H9 (cell line): ENCODE data around the gene TADA3. TPM values are rescaled to one million over a fixed set of nuclear protein-coding genes. Genes with fewer than 3 reads are reported as not detected.

Experiments
- DNase-seq: peaks from one replicate; pipeline ENCODE4 v3.0.0-alpha.2; 2017
- H2AFZ ChIP-seq: one replicate; pipeline ENCODE4 v1.6.1; 2013; ENCODE audit warnings: mild to moderate bottlenecking, low read length, control low read depth, moderate library complexity
- H2AK5ac ChIP-seq: 2 replicates; pipeline ENCODE4 v1.6.1; 2013; ENCODE audit warnings: low read length, control low read depth, mixed read lengths; ENCODE audit not compliant: insufficient read length
- H2BK120ac ChIP-seq: one replicate; pipeline ENCODE4 v1.6.1; 2013; ENCODE audit warnings: low read depth, mild to moderate bottlenecking, low read length, control low read depth, inconsistent platforms; ENCODE audit not compliant: poor library complexity, severe bottlenecking
- H2BK12ac ChIP-seq: 2 replicates; pipeline ENCODE4 v1.6.1; 2013; ENCODE audit warnings: low read length, control low read depth, mixed read lengths, low read depth; ENCODE audit not compliant: insufficient read length
- H2BK15ac ChIP-seq: 2 replicates; pipeline ENCODE4 v1.6.1; 2013; ENCODE audit warnings: low read depth, low read length, control low read depth
- H2BK20ac ChIP-seq: one replicate; pipeline ENCODE4 v1.6.1; 2013; ENCODE audit warnings: low read depth, mild to moderate bottlenecking, low read length, control low read depth, inconsistent platforms; ENCODE audit not compliant: poor library complexity, severe bottlenecking
- H2BK5ac ChIP-seq: 2 replicates; pipeline ENCODE4 v1.6.1; 2013; ENCODE audit warnings: low read length, control low read depth, mixed read lengths; ENCODE audit not compliant: insufficient read length
- H3K14ac ChIP-seq: 2 replicates; pipeline ENCODE4 v1.6.1; 2013; ENCODE audit warnings: low read length, control low read depth; ENCODE audit not compliant: insufficient read depth
- H3K18ac ChIP-seq: 2 replicates; pipeline ENCODE4 v1.6.1; 2013; ENCODE audit warnings: low read depth, mild to moderate bottlenecking, mixed read lengths, low read length, control low read depth; ENCODE audit not compliant: insufficient read length
- H3K23ac ChIP-seq: 2 replicates; pipeline ENCODE4 v1.6.1; 2013; ENCODE audit warnings: low read length, control low read depth, mixed read lengths, low read depth; ENCODE audit not compliant: insufficient read length
- H3K23me2 ChIP-seq: 2 replicates; pipeline ENCODE4 v1.6.1; 2013; ENCODE audit warnings: low read depth, mild to moderate bottlenecking, mixed read lengths, low read length, control low read depth; ENCODE audit not compliant: insufficient read length, poor library complexity, severe bottlenecking
- H3K27ac ChIP-seq: 2 replicates; pipeline ENCODE4 v1.5.1; 2013; ENCODE audit warnings: low read length, control low read depth, mixed read lengths, low read depth; ENCODE audit not compliant: insufficient read length
- H3K27me3 ChIP-seq: 2 replicates; pipeline ENCODE4 v1.6.1; 2013; ENCODE audit warnings: low read length, control low read depth, inconsistent platforms; ENCODE audit not compliant: insufficient read depth
- H3K4ac ChIP-seq: 2 replicates; pipeline ENCODE4 v1.6.1; 2013; ENCODE audit warnings: low read depth, mild to moderate bottlenecking, control low read depth, inconsistent platforms, low read length, moderate library complexity
- H3K4me1 ChIP-seq: 2 replicates; pipeline ENCODE4 v1.6.1; 2013; ENCODE audit warnings: low read length, control low read depth, inconsistent platforms; ENCODE audit not compliant: insufficient read depth
- H3K4me2 ChIP-seq: 2 replicates; pipeline ENCODE4 v1.6.1; 2013; ENCODE audit warnings: low read length, control low read depth, mixed read lengths; ENCODE audit not compliant: insufficient read length, insufficient read depth
- H3K56ac ChIP-seq: 2 replicates; pipeline ENCODE4 v1.6.1; 2013; ENCODE audit warnings: low read depth, mild to moderate bottlenecking, mixed read lengths, low read length, control low read depth; ENCODE audit not compliant: insufficient read length
- H3K79me1 ChIP-seq: 2 replicates; pipeline ENCODE4 v1.6.1; 2013; ENCODE audit warnings: low read depth, mild to moderate bottlenecking, moderate library complexity, low read length, control low read depth, inconsistent platforms; ENCODE audit not compliant: insufficient read depth, poor library complexity, severe bottlenecking
- H3K79me2 ChIP-seq: 2 replicates; pipeline ENCODE4 v1.6.1; 2013; ENCODE audit warnings: low read length, control low read depth, inconsistent platforms; ENCODE audit not compliant: insufficient read depth
- H3K9ac ChIP-seq: 2 replicates; pipeline ENCODE4 v1.6.1; 2013; ENCODE audit warnings: low read length, control low read depth, mixed read lengths; ENCODE audit not compliant: insufficient read length; ENCODE audit errors: extremely low read depth
- H3K9me3 ChIP-seq: one replicate; pipeline ENCODE4 v1.6.1; 2013; ENCODE audit warnings: low read depth, low read length, inconsistent platforms; ENCODE audit not compliant: control insufficient read depth
- H3T11ph ChIP-seq: one replicate; pipeline ENCODE4 v1.6.1; 2013; ENCODE audit warnings: mild to moderate bottlenecking, low read length, control low read depth, inconsistent platforms
- H4K20me1 ChIP-seq: one replicate; pipeline ENCODE4 v1.6.1; 2013; ENCODE audit not compliant: control insufficient read depth, insufficient read length, insufficient read depth
- H4K5ac ChIP-seq: 2 replicates; pipeline ENCODE4 v1.6.1; 2013; ENCODE audit warnings: low read depth, mild to moderate bottlenecking, mixed read lengths, low read length, control low read depth; ENCODE audit not compliant: insufficient read length
- H4K8ac ChIP-seq: replicated peaks from 2 replicates; pipeline ENCODE4 v1.6.1; 2013; ENCODE audit warnings: low read length, control low read depth, mixed read lengths, low read depth; ENCODE audit not compliant: insufficient read length
- H4K91ac ChIP-seq: 2 replicates; pipeline ENCODE4 v1.6.1; 2013; ENCODE audit warnings: low read depth, mild to moderate bottlenecking, moderate library complexity, mixed read lengths, low read length, control low read depth; ENCODE audit not compliant: insufficient read length
- H3K27ac Mint-ChIP-seq, 3 experiments: 2 replicates in 2 of 3; 3 replicates in 1 of 3; pipeline ENCODE4 v1.8.0; 2020 to 2021; ENCODE audit warnings: mixed read lengths in 3 of 3, mild to moderate bottlenecking in 1 of 3, moderate library complexity in 1 of 3
- H3K27me3 Mint-ChIP-seq: 2 replicates; pipeline ENCODE4 v1.8.0; 2021; ENCODE audit warnings: low read depth, mild to moderate bottlenecking, moderate library complexity, mixed read lengths
- H3K36me3 Mint-ChIP-seq, 3 experiments: 2 replicates in 2 of 3; 3 replicates in 1 of 3; pipeline ENCODE4 v1.8.0; 2020 to 2021; ENCODE audit warnings: low read depth in 3 of 3, mixed read lengths in 3 of 3; ENCODE audit not compliant: insufficient read depth in 1 of 3
- H3K4me1 Mint-ChIP-seq, 2 experiments: 2 replicates each; pipeline ENCODE4 v1.8.0; 2020; ENCODE audit warnings: mixed read lengths in 2 of 2
- H3K4me3 Mint-ChIP-seq, 2 experiments: 2 replicates in 1 of 2; 3 replicates in 1 of 2; pipeline ENCODE4 v1.8.0; 2020 to 2021; ENCODE audit warnings: mild to moderate bottlenecking in 2 of 2, mixed read lengths in 2 of 2, moderate library complexity in 1 of 2
- H3K9me3 Mint-ChIP-seq, 2 experiments: 2 replicates in 1 of 2; 3 replicates in 1 of 2; pipeline ENCODE4 v1.8.0; 2020; ENCODE audit warnings: mild to moderate bottlenecking in 2 of 2, mixed read lengths in 2 of 2, moderate library complexity in 1 of 2
- CTCF ChIP-seq: fragments of 200-600 bp; sonication (generic); conservative IDR thresholded peaks from 3 replicates; pipeline ENCODE4 v1.8.0; 2021; ENCODE audit warnings: antibody characterized with exemption, mild to moderate bottlenecking
- WGBS: extraction: QIAGEN DNeasy Blood & Tissue Kit; methylation state at CpG from one replicate; pipeline ENCODE4 v1.1.7; 2013; ENCODE audit warnings: missing lambda C conversion rate, low lambda C conversion rate, mixed read lengths; ENCODE audit not compliant: insufficient read length; ENCODE audit errors: extremely low coverage; 5-methylcytosine and 5-hydroxymethylcytosine counted together
- total RNA-seq: library from RNA; stranded (reverse); gene quantifications from 2 replicates; pipeline ENCODE4 v1.2.1, GENCODE V29; 2021

TADA3 gene
- total RNA-seq, 1 experiment from 2014 or later, result 49.8 TPM

- Mint-ChIP-seq H3K9me3 (no peaks in the 10 kb centered on the region; a peak in 1 of 5 replicates), H3K4me3 (peak overlapping the region; percentile 88 to 91), H3K27me3 (no peaks in the 10 kb centered on the region), H3K36me3 (peaks cover 14 to 37% (median 31%) of the 10 kb centered on the region in 3 experiments; a peak in 6 of 7 replicates), H3K27ac (peak overlapping the region in 2 of 3 experiments; percentile 85 to 87; a peak in 4 of 7 replicates), H3K4me1 (peaks cover 17 to 24% of the 10 kb centered on the region in 2 experiments)
- Histone ChIP-seq H3K23me2 (peaks cover 12% of the 10 kb centered on the region), H2BK12ac (no peak overlapping the region), H4K5ac (no peak overlapping the region), H3K79me1 (peaks cover 4% of the 10 kb centered on the region), H3K4ac (no peak overlapping the region), H2AK5ac (no peak overlapping the region), H3K14ac (peak overlapping the region; percentile 70), H2BK20ac (no peak overlapping the region), H4K8ac (no peak overlapping the region), H3K27me3 (no peaks in the 10 kb centered on the region), H3K9ac (peak overlapping the region; percentile 84), H2BK5ac (no peak overlapping the region), H4K20me1 (peaks cover 2% of the 10 kb centered on the region), H4K91ac (peak overlapping the region; percentile 15), H3K18ac (no peak overlapping the region), H3K4me1 (no peaks in the 10 kb centered on the region), H3K9me3 (no peaks in the 10 kb centered on the region), H3T11ph (no peak overlapping the region), H3K23ac (no peak overlapping the region), H3K79me2 (peaks cover 13% of the 10 kb centered on the region; the same call in 1 of the 2 replicates), H2BK120ac (no peak overlapping the region), H2BK15ac (no peak overlapping the region), H3K56ac (no peak overlapping the region), H3K27ac (no peak overlapping the region), H3K4me2 (peak overlapping the region; percentile 85), H2AFZ (no peak overlapping the region)
- no peak for TF ChIP-seq CTCF
- DNase-seq, result no peak
- no CpG with 5 or more reads among the region's 41 CpGs for WGBS
Measured at GRCh38 chr3:9732080-9732739, 60.1 kb downstream of the TADA3 start.
